SU-DHL-6 (cell line): Measurements from ENCODE around the gene FGF1.

Source experiments
- EZH2phosphoT487 ChIP-seq: fragments of 200-600 bp; sonication (generic), shearing (Covaris generic); conservative IDR thresholded peaks from 2 replicates; pipeline ENCODE4 v1.6.1; 2018; ENCODE audit warnings: mild to moderate bottlenecking, antibody characterized with exemption, low read length, moderate library complexity, mixed read lengths
- TF ChIP-seq, protein P1 (sequence below): fragments of 200-600 bp; sonication (generic); IDR thresholded peaks from one replicate; pipeline ENCODE4 v1.5.1; 2017; ENCODE audit warnings: antibody characterized with exemption, mild to moderate bottlenecking, low read length, moderate library complexity; ENCODE audit not compliant: insufficient read depth, poor library complexity, severe bottlenecking

- TF ChIP-seq, protein P1, sequence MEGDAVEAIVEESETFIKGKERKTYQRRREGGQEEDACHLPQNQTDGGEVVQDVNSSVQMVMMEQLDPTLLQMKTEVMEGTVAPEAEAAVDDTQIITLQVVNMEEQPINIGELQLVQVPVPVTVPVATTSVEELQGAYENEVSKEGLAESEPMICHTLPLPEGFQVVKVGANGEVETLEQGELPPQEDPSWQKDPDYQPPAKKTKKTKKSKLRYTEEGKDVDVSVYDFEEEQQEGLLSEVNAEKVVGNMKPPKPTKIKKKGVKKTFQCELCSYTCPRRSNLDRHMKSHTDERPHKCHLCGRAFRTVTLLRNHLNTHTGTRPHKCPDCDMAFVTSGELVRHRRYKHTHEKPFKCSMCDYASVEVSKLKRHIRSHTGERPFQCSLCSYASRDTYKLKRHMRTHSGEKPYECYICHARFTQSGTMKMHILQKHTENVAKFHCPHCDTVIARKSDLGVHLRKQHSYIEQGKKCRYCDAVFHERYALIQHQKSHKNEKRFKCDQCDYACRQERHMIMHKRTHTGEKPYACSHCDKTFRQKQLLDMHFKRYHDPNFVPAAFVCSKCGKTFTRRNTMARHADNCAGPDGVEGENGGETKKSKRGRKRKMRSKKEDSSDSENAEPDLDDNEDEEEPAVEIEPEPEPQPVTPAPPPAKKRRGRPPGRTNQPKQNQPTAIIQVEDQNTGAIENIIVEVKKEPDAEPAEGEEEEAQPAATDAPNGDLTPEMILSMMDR = no peak
- TF ChIP-seq EZH2phosphoT487 = no peak
Observed at GRCh38 chr5:142725231-142726187, 39.6 kb upstream of the FGF1 start.
